GM18498 (cell line): ENCODE data around the gene C1orf35.

Source experiments
- ATAC-seq: cut with Tn5 transposase; IDR thresholded peaks from one replicate; pipeline ENCODE4 v1.9.1; 2021; ENCODE audit warnings: mild to moderate bottlenecking, moderate library complexity; ENCODE audit not compliant: unreplicated experiment

Gene C1orf35

GRCh38 chr1:228096416-228097332 lies 6.5 kb downstream of the C1orf35 start:
- ATAC-seq, result no peak

- ATAC-seq, result no peak
Observed at GRCh38 chr1:228095938-228096337, 7.2 kb downstream of the C1orf35 start.

- no peak for ATAC-seq
Observed at GRCh38 chr1:228095161-228095560, 8.0 kb downstream of the C1orf35 start.

GRCh38 chr1:228094432-228095016 lies 8.6 kb downstream of the C1orf35 start:
- ATAC-seq, result no peak

- ATAC-seq, result no peak
Observed at GRCh38 chr1:228093050-228093906, 9.8 kb downstream of the C1orf35 start.

- ATAC-seq, result no peak
Observed at GRCh38 chr1:228092342-228093049, 10.6 kb downstream of the C1orf35 start.

GRCh38 chr1:228091084-228091483 lies 12.0 kb downstream of the C1orf35 start:
- no peak for ATAC-seq

GRCh38 chr1:228090613-228091081 lies 12.5 kb downstream of the C1orf35 start:
- ATAC-seq, result no peak

- ATAC-seq, result no peak
Observed at GRCh38 chr1:228089519-228090380, 13.4 kb downstream of the C1orf35 start.

- no peak for ATAC-seq
Observed at GRCh38 chr1:228088586-228089498, 14.3 kb downstream of the C1orf35 start.

- ATAC-seq, result no peak
Observed at GRCh38 chr1:228087771-228088251, 15.3 kb downstream of the C1orf35 start.

GRCh38 chr1:228085287-228085951 lies 17.7 kb downstream of the C1orf35 start:
- ATAC-seq, result no peak

GRCh38 chr1:228084797-228085196 lies 18.3 kb downstream of the C1orf35 start:
- no peak for ATAC-seq

GRCh38 chr1:228084325-228084724 lies 18.8 kb downstream of the C1orf35 start:
- no peak for ATAC-seq

- ATAC-seq, result no peak
Observed at GRCh38 chr1:228083871-228084278, 19.2 kb downstream of the C1orf35 start.

- peak; percentile 24 for ATAC-seq
Observed at GRCh38 chr1:228082918-228083870, 19.9 kb downstream of the C1orf35 start.
